UCSD-AML1 (cell line): Measurements from ENCODE around the gene KCNMA1.
A peak's percentile ranks its signal among the peaks of the same experiment; 100 is the strongest.

Experiments
- DNase-seq: peaks from one replicate; lab custom pipeline; 2025; ENCODE audit not compliant: unreplicated experiment; lab: John Stamatoyannopoulos, UW

Gene KCNMA1

DNA sequence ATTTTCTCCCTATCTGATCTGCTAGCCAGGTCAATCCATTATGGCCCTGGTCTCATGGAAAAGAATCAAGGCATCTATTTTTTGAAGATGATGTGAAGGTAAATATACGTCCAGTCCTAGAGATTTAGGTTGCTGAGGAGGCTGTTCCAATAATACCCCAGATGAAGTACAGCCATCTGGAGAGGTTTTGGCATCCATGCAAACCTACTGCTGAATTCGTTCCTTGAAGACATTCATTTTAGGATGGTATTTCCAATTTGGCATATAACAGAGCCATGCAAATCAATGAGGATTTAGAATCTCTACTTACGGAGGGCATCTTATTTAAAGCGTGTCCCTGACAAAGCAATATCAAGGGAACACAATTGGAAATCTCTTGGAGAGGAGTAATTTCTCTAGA, 465.5 kb downstream of the KCNMA1 start:
- no peak for DNase-seq

DNA sequence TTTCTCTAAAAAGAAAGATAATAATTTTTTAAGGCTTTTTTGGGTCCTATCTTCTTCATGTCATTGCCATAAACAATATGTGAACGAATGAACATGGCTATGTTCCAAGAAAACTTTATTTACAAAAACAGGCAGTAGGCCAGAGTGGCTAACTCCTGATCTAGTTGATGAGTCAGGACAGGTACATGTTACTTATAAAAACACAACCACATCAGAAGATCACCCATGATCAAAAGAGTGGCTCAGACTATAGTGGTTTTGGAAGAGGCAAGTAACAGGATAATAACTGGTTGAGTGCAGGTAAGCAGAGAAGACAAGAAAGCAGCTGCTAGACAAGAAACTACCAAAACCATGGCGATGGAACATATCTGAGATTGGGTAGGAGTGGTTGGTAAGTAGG, 468.7 kb downstream of the KCNMA1 start:
- no peak for DNase-seq

DNA sequence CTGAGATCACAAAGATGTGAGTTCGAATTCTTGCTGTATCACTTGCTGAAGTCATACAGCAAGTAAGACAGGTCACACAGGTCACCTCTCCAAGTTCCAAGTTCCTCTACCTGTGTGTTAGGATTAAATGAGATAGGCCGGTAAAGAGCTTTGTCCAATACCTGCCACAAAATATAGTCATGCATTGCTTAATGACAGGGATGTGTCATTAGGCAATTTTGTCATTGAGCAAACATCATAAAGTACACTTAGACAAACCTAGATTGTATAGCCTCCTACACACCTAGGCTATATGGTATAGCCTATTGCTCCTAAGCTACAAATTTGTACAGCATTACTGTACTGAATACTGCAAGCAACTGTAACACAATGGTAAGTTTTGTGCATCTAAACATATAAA, 469.4 kb downstream of the KCNMA1 start:
- no peak for DNase-seq

DNA sequence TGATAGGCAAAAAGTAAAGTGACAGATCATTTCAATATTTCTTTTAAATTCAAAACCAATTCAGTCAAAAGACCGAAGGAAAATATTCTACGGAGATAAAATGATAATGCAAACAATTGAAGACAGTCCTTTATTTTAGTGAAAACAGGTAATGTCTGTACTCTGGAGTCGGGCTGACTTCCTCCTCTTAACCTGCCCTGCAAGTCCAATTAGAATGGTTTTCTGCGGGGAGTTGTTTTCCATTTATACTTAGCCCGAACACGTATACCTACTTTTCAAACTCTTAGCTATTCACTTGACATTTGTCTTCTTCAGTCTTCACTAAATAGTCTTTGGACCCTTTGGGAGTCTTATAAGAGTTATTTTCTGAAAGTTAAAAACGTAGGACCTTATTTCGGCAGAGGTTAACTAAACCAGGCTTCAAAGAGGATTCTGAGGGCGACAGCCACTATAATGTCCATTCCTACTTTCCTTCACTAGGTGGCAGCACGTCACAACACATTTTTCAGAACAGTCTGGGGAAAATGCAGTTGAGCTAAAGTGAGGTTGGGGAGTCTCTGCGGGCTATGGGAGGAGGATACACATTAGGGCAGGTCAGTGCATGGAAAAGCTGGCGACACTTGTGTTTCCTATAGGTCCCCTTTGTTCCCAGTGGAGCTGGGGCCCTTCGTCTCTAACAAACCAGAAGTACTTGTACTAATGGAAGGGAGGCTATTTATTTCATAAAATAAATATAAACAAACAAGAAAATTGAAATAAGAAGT, 472.0 kb downstream of the KCNMA1 start:
- DNase-seq: peak; percentile 16

DNA sequence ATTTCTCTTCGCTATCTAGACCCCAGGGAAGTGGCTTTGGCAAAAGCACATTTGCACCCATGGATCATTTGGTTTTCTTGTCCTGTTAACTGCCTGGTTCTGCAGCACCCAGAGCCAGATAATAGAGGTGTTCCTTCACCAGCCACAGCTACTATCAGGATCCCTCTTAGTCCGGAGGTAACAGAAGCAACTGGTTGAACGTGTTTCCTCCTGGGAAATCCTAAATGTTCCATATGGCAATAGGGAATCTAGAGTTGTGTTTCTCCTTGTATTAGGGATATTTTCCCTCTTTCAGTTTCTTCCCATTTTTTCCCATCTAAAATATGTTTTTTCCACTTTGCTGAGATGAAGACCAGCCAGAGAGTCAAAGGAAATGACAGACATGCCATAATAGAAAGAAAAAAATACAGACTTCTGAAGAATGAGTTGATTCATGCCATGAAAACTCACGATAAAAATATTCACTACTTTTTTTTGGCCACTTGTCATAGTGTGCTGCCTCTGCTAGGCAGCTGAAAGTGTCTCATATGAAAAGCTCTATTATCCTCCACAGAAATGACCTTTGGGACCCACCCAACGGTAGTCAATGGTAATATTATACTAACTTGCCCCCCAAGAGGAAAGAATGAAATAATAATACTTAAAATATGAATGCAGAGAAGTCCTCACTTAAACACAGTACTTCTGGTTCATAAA, 472.8 kb downstream of the KCNMA1 start:
- no peak for DNase-seq

DNA sequence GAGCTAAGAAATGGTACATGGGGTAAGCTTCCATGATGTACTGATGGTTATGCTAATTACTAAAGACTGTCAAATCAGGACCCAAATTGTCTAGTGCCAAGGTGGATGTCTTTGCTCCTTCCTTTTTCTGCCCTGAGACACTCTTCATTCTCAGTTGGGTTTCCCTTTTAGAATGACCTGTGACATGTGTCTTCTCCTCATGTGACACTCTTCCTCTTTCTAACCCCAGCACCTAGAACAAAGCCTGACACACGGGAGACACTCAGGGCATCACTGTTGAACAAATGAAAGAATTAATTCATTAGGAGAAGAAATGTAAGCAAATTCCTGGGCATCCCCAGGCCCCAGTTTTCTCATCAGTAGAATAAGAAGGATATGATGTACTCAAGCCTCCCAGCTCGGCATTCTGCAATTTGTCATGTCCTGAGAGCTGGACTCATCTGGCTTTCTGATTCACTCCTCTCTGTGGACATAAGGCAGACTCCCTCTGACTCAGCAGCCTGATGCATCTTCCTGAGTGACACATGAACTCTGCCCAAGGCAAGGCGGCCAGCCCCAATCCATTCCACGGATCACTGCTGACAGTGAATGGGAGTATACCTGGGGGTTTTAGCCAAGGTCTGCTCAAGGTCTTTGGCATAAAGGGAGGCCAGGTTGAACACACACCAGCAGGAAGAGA, 473.8 kb downstream of the KCNMA1 start:
- no peak for DNase-seq

DNA sequence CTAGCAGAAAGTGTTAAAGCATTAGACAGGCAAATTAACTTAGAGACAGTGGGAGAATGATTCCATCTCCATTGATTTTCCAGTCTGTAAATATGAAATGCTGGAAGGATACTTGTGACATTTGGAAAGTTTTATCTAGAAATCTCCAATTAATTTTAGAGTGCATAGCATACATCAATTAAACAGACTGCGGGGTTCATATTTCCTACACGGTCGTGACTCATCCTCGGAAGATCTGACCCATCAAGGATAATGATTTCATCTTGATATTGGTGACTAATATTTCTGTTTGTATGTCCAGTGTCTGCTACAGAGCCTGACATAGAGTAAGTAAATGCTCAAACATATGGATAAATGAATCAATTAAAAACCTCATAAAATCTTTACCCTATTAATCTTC, 474.9 kb downstream of the KCNMA1 start:
- DNase-seq: no peak

DNA sequence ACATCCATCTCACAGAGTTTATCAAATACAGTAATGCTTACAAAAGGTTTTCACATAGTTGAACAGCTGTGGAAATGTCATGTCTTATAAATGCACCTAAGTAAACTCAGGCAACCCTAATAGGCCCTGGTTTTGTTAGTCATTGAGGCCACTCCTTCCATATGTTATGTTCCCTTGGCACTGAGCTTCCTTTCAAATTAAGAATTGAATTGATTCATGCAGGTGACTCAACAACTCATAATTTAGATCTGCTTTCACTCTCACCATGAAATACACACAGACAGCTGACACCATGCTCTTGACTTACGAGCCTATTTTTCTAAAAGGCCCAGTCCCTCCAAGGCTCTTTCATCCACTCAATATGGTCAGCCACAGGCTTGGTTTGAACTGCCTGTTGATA, 476.9 kb downstream of the KCNMA1 start:
- no peak for DNase-seq

DNA sequence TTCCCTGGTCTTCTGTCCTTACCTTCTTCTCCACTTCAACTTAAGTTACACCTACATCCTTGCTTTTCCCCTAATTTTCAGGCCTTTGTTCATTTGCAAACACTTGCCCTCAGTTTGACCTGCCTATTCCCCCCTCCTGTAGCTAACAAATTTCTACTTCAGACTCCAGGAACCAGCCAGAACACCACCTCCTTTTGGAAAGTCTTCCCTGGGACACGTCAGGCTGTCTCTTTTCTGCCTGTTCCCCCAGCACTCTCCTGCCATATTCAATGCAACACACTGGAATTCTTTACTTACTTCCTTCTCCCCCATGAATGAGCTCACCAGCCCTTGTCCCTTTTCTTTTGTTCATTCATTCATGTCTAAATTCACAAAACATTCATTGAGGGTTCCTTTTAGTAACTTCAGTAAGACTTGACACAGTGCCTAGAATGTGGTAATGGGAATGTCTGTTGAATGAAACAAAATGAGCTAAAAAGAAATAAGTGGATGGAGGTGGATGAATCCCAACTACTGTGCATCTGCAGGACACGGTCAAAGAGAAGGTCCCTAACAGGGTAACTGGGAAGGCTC, 478.0 kb downstream of the KCNMA1 start:
- DNase-seq: no peak

DNA sequence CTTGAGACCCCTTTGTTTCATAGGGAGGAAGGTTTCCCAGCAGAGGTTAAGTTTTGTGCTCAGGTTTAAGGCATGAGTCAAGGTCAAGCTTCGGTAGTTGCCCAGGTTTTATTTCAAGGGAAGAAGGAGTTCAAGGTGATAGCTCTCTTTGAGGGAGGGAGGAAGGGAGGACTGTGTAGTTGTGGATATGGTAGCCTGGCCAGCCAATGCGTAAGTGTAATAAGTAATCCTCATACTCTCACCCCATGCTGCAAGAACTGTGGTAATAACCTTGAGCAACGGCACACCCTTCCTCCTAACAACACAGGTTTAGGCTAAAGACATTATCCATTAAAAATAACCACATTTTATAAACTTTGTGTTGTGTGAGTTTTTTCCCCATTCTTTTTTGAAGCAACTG, 478.9 kb downstream of the KCNMA1 start:
- no peak for DNase-seq

DNA sequence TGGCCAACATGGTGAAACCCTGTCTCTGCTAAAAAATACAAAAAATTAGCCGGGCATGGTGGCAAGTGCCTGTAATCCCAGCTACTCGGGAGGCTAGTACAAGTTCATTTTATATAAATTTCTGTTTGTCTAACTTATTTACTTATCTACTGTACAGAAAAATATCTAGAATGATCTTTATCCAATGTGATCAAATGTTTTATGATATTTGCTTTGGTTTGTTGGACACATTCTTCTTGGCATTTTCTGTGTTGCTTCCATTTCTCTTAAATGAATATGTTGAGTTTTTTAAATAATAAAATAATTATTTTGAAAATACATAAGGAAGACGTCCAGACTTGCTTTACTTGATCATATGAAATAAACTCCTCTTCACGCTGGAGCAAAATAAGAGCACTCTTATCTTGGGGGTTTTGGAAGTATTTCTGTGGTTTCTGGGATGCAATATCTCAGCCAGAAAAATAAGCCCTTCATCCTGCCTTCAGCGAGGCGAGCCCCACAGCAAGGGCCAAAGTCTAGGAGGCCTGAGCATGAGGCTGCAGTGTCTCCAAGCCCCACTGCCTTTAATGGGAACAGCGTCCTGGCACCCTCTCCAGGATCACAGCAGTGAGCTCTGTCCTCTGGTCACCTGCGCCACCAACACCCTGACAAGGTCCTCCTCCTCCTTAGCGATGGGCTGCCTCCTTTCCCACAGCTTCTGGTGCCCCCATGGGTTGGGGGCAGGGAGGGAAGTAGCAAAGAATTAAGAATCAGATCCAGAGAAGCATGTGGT, 480.2 kb downstream of the KCNMA1 start:
- DNase-seq: no peak

DNA sequence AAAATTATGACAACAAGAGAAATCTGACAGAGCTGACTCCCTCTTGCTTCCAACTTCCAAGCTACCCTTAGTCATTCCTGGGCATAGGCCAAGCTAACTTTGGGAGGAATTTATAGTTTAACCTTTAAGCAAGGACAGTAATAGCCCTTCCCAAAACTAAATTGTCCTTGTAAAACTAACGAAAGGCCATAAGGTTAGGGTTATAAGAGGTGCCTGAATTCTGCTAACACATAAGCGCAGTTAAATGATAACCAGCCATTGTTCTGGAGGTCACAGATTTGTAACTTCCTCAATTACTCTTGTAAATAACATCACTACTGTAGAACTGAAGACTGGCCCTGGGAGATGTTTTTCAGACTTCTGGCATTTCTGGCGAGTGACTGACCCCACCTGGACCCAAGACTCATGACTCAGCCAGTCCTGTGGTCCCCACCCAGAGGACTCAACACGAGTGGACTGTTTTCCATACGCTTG, 481.2 kb downstream of the KCNMA1 start:
- DNase-seq: no peak

DNA sequence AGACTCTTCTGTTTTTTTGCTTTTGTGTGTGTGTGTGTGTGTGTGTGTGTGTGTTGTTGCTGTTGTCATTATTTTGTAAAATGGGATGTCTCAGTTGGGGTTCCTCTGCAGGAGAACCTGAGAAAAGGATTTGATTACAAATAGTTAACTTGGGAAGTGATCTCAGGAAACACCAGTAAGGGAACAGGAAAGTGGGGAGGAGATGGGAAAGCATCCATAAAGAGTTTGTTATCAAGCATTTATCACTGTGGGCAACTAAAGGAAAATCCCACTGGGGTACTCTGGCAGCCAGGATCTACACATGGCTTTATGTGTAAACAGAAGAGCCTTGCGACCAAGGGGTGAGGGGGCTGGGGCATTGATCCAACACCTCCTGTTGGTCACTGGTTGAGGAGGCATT, 485.4 kb downstream of the KCNMA1 start:
- DNase-seq: no peak

DNA sequence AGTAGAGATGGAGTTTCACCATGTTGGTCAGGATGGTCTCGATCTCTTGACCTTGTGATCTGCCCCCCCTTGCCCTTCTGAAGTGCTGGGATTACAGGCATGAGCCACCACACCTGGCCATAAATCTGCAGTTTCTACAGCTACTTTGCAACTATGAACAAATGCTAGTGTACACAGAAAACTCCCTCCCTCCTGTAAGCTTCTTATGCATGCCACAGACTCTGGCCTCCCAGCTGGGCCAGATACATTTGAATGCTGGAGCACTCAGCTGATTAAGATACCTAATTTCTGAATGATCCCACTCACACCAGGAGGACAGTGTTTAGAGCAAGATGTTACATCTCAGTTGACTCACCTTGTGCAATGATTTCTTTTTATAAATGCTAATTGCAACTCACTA, 486.2 kb downstream of the KCNMA1 start:
- no peak for DNase-seq

DNA sequence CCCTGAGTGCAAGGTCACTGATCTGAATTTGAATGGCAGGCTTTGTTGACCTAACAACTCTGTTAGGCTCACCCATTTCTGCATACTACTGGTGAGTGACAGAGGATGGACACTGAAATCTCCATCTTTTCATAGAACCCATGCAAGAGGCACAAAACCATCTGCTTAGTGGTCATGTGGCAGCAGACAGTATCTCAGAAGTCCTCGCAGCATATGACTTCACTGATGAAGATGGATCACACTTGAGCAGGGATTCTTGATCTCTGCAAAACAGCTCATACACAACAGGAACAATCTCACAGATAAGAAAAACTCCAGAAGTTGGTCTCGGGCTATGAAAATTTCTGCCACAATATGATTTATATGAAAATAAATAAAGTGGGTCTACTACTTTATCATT, 487.9 kb downstream of the KCNMA1 start:
- DNase-seq: no peak

DNA sequence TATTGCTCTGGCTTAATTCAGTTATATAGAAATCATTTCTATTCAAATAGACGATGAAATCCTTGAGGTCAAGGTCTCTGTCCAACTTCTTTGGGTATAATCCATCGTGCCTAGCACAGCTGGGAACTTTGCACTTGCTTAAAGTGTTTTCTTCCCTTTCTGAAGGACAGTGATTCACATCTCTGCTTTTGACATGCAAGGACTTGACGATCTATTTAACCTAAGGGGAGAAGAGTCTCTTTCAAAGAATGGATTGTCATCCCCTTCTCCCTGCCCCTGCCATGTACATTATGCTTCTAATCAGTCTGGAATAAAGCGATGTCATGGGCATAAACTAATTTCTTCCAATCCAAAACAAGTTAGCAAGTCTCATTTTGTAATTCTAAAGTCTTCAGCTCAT, 488.6 kb downstream of the KCNMA1 start:
- no peak for DNase-seq

DNA sequence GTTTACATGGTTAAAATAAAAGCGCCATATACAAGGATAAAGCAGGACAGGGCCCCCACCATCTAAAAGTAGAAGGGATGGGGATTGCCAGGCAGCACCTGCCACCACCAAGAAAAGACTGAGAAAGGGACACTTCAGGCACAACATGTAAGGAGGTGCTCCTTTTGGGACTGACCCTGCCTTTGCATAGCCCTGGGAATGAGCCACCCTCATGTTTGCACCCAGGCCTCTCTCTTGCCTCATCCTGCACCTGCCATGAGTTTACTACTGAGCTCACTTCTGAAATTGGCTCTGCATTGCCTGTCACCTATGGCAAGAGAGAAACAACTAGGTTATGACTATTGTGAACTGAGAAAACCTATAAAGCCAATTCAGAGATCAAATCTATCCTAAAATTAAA, 489.7 kb downstream of the KCNMA1 start:
- no peak for DNase-seq

DNA sequence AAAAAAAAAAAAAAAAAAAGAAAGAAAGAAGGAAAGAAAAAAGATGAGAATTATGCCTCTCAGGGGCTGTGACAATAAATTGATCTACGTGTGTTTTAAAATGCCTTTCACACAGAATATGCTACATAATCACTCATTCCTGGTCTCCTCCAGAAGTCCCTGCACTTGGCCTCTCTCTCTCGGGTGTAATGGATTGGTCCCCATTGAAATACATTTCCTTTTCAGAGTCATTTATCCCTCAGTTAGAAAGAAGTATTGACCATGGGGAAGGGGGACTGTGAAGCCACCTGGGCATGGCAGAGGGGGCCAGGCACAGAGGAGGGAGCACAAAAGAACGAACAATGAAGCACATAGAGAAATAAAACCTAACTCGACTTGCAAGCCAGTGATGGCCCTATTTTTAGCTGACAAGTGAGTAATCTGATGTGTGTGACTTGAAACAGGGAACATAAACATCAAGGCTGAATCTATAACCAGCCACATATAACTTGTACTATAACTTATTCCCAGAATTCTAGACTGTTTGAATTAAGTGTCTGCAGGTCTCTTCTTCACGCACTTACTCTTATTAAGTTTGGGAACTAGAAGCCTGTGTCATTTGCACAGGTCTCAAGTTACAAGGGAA, 490.8 kb downstream of the KCNMA1 start:
- no peak for DNase-seq

DNA sequence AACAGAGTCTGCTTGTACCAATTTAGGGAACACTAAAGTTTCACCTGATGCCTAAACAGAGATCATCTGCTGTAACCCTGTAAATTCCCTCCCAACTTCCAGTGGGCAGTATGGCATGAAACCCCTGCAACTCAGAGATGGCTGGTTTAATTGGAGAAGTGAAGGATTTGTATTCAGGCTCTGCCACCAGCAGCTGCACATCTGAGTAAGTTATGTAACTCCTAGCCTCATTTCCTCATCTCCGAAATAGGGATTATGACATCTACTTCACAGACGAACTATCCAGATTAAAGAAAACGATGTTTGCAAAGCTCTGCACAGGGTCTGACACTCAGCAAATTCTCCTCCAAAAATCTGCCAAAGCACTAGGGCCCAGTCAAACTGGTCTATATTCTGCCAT, 493.0 kb downstream of the KCNMA1 start:
- no peak for DNase-seq
